H1 (cell line): ENCODE data around the gene PLA2G4A.

ENCODE experiments used
- EP300 ChIP-seq, 2 experiments: IDR thresholded peaks; 1 replicate in 1 of 2; 2 replicates in 1 of 2; pipeline ENCODE4 v1.6.1; 2011 to 2012; ENCODE audit warnings: low read depth in 2 of 2, low read length in 2 of 2, mild to moderate bottlenecking in 2 of 2, borderline replicate concordance in 1 of 2, inconsistent platforms in 1 of 2, moderate library complexity in 1 of 2
- RFX5 ChIP-seq: IDR thresholded peaks from 2 replicates; pipeline ENCODE4 v1.6.1; 2011; ENCODE audit warnings: low read depth, low read length, improper control_type of control experiment, borderline replicate concordance
- TBP ChIP-seq: IDR thresholded peaks from 2 replicates; pipeline ENCODE4 v1.6.1; 2011; ENCODE audit warnings: low read depth, low read length, improper control_type of control experiment
- TF ChIP-seq, protein P1 (sequence below): IDR thresholded peaks from 2 replicates; pipeline ENCODE4 v1.6.1; 2012; ENCODE audit warnings: inconsistent platforms

DNA sequence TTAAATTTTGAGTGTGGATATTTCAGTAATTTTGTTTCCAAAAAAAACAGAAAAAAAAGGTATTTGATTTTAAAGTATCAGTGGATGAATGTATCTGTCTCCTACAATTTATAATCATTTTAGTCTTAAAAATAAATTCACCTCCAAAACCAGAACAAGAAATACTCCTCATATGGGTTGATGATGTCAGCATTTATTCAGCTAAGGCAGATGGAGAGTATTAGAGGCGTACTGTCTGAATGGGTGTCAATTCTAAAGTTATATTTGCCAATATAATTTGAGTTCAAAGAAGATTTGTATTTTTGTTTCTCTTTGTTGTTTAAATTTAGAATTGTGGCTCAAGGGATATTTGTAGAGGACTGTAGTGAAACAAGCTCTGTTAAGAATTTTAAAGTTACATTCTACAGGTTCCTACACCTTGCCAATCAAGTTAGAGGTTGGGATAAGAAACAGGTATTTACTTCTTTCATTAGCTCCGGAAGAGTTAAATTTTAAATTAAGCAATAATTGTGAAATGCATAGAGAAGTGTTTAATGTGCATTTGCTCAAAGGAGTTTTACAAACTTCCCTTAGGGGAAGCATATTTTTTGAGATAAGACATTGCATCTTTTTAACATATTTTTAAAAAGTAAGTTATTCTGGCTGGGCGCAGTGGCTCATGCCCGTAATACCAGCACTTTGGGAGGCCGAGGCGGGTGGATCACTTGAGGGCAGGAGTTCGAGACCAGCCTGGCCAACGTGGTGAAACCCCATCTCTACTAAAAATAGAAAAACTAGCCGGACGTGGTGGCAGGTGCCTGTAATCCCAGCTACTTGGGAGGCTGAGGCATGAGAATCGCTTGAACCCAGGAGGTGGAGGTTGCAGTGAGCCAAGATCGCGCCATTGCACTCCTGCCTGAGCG lies 1.2 kb downstream of the PLA2G4A start:
- TF ChIP-seq TBP (no peak), RFX5 (no peak), EP300 (IDR thresholded peaks at IDR 0.05; ENCODE audit: borderline replicate concordance in 1 of 2, low read depth in 2 of 2, low read length in 2 of 2) (no peak)
- TF ChIP-seq, protein P1, sequence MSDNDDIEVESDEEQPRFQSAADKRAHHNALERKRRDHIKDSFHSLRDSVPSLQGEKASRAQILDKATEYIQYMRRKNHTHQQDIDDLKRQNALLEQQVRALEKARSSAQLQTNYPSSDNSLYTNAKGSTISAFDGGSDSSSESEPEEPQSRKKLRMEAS = no peak
